Natural killer cell (primary cell): ENCODE measurements around the gene FRMD4A. TPM values are rescaled to one million over a fixed set of nuclear protein-coding genes. Genes with fewer than 3 reads are reported as not detected.

Source experiments
- ATAC-seq, 3 donors: fragments of 150-1000 bp in 2 of 3; fragments of 200-7000 bp in 1 of 3; cut with Tn5 transposase; 1 replicate in 1 of 3; 2 replicates in 2 of 3; pipeline ENCODE4 v1.10.0; 2021; ENCODE audit warnings: mild to moderate bottlenecking in 2 of 3, moderate library complexity in 2 of 3
- DNase-seq, 2 donors: peaks; one replicate each; pipeline versions ENCODE4 v3.0.0 to v3.0.0-alpha.2; 2013 to 2021; ENCODE audit warnings: mixed read lengths in 1 of 2
- H3K27ac ChIP-seq: one replicate; pipeline ENCODE4 v1.5.1; 2013; ENCODE audit warnings: mild to moderate bottlenecking, low read length
- H3K27me3 ChIP-seq: one replicate; pipeline ENCODE4 v1.6.1; 2013; ENCODE audit warnings: low read length; ENCODE audit not compliant: control insufficient read depth, insufficient read depth
- H3K36me3 ChIP-seq: one replicate; pipeline ENCODE4 v1.6.1; 2013; ENCODE audit warnings: low read length; ENCODE audit not compliant: control insufficient read depth, insufficient read depth
- H3K4me1 ChIP-seq: one replicate; pipeline ENCODE4 v1.6.1; 2013; ENCODE audit warnings: low read length; ENCODE audit not compliant: control insufficient read depth, insufficient read depth
- H3K4me3 ChIP-seq: one replicate; pipeline ENCODE4 v1.5.1; 2013; ENCODE audit warnings: low read length
- H3K9me3 ChIP-seq: one replicate; pipeline ENCODE4 v1.6.1; 2013; ENCODE audit warnings: low read length; ENCODE audit not compliant: control insufficient read depth, insufficient read depth
- H3K27ac Mint-ChIP-seq, 2 donors: one replicate each; pipeline ENCODE4 v1.8.0; 2022; ENCODE audit warnings: mild to moderate bottlenecking in 2 of 2, mixed read lengths in 2 of 2, moderate library complexity in 1 of 2
- H3K27me3 Mint-ChIP-seq, 2 donors: one replicate each; pipeline ENCODE4 v1.8.0; 2022; ENCODE audit warnings: low read depth in 2 of 2, mixed read lengths in 2 of 2
- H3K36me3 Mint-ChIP-seq: one replicate; pipeline ENCODE4 v1.8.0; 2022; ENCODE audit warnings: mixed read lengths
- H3K4me1 Mint-ChIP-seq, 2 donors: one replicate each; pipeline ENCODE4 v1.8.0; 2022; ENCODE audit warnings: mixed read lengths in 2 of 2
- H3K4me3 Mint-ChIP-seq: one replicate; pipeline ENCODE4 v1.8.0; 2022; ENCODE audit warnings: mild to moderate bottlenecking, moderate library complexity, mixed read lengths
- H3K9me3 Mint-ChIP-seq, 2 donors: one replicate each; pipeline ENCODE4 v1.8.0; 2022; ENCODE audit warnings: mixed read lengths in 2 of 2
- CTCF ChIP-seq: fragments of 200-600 bp; IDR thresholded peaks from one replicate; pipeline ENCODE4 v1.8.0; 2022; ENCODE audit warnings: antibody characterized with exemption
- WGBS: methylation state at CpG from one replicate; pipeline ENCODE4 v1.1.7; 2013; ENCODE audit warnings: missing lambda C conversion rate; ENCODE audit not compliant: insufficient coverage; 5-methylcytosine and 5-hydroxymethylcytosine counted together
- intact Hi-C: fragments of 100-400 bp; cut with micrococcal nuclease; formaldehyde crosslinking; loops from one replicate; pipeline ENCODE4 v1.14.2; 2022
- total RNA-seq, 4 donors: library from RNA; stranded (reverse); fragments of 120-200 nt in 1 of 4; gene quantifications; one replicate each; pipeline versions ENCODE4 v1.2.3 to v1.2.4, GENCODE V29; 2013 to 2022

The FRMD4A gene
- total RNA-seq, 3 donors from 2014 or later (not counting 1 experiment from before 2014, with no cell fraction given) = 0.36 to 0.38 TPM; not detected in 1

DNA sequence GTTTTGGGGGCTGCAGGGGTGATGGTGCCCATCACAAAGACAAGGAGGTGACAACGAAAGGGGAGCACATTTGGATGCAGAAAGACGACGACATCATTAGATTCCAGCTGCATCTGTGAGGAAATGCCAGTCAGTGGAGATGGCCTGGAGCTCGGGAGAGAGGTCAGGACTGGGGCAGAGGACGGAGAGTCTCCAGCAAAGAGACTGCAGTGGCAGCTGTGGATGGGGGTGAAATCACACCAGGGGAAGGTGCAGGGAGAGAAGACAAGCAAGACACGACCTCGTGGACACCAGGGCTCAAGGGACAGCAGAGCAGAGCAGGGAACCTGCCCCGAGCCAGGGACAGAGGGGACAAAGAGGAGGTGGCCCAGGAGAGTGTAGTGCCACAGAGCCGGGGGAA, 540.5 kb downstream of the FRMD4A start:
- H3K36me3 ChIP-seq = no peaks in the 10 kb centered on the region
- H3K9me3 ChIP-seq = no peaks in the 10 kb centered on the region
- H3K27me3 ChIP-seq = no peaks in the 10 kb centered on the region
- 92% methylated on average over 9 of the region's 9 CpGs for WGBS
- no peak for TF ChIP-seq CTCF
- intact Hi-C loops = no loop called here
- no peaks in the 10 kb centered on the region for H3K27me3 Mint-ChIP-seq
- ATAC-seq (no peak), DNase-seq (no peak)
- H3K27ac ChIP-seq = no peak overlapping the region
- peaks cover 24 to 43% of the 10 kb centered on the region in 2 donors for H3K4me1 Mint-ChIP-seq
- H3K9me3 Mint-ChIP-seq = no peaks in the 10 kb centered on the region
- no peak overlapping the region for H3K27ac Mint-ChIP-seq
- no peaks in the 10 kb centered on the region for H3K36me3 Mint-ChIP-seq
- H3K4me3 Mint-ChIP-seq = no peak overlapping the region
- H3K4me1 ChIP-seq = peaks cover 40% of the 10 kb centered on the region
- H3K4me3 ChIP-seq = no peak overlapping the region

DNA sequence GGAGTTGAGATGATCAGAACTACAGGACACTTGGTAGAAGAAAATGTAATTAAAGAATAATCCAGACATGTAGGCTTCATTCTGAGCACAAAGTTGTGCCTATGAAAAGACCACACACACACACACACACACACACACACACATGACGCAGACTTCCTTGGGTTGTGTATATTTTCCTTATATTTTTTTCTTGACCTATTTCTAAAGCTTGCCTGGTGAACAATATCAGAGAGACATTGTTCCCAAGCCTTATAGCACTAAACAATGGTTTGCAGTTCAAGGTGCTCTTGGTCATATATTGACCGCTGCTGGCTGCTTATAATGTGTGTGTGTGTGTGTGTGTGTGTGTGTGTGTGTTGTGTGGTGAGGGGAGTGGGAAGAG, 541.3 kb downstream of the FRMD4A start:
- no peak for TF ChIP-seq CTCF
- no peak overlapping the region for H3K27ac ChIP-seq
- no peaks in the 10 kb centered on the region for H3K36me3 ChIP-seq
- DNase-seq = no peak
- no peaks in the 10 kb centered on the region for H3K27me3 Mint-ChIP-seq
- H3K27me3 ChIP-seq = no peaks in the 10 kb centered on the region
- no peak for ATAC-seq
- no peaks in the 10 kb centered on the region for H3K36me3 Mint-ChIP-seq
- no peak overlapping the region for H3K4me3 ChIP-seq
- H3K4me1 ChIP-seq = peaks cover 36% of the 10 kb centered on the region
- H3K9me3 ChIP-seq = no peaks in the 10 kb centered on the region
- no peak overlapping the region for H3K4me3 Mint-ChIP-seq
- H3K9me3 Mint-ChIP-seq = no peaks in the 10 kb centered on the region
- H3K27ac Mint-ChIP-seq = no peak overlapping the region
- H3K4me1 Mint-ChIP-seq = peaks cover 17 to 37% of the 10 kb centered on the region in 2 donors
- intact Hi-C loops = loop anchor here (5.0 to 10.0 kb wide), 2 partner anchors 202 to 765 kb away; partner anchors contain the start of gene PRPF18
- 87% methylated on average over 2 of the region's 2 CpGs for WGBS

DNA sequence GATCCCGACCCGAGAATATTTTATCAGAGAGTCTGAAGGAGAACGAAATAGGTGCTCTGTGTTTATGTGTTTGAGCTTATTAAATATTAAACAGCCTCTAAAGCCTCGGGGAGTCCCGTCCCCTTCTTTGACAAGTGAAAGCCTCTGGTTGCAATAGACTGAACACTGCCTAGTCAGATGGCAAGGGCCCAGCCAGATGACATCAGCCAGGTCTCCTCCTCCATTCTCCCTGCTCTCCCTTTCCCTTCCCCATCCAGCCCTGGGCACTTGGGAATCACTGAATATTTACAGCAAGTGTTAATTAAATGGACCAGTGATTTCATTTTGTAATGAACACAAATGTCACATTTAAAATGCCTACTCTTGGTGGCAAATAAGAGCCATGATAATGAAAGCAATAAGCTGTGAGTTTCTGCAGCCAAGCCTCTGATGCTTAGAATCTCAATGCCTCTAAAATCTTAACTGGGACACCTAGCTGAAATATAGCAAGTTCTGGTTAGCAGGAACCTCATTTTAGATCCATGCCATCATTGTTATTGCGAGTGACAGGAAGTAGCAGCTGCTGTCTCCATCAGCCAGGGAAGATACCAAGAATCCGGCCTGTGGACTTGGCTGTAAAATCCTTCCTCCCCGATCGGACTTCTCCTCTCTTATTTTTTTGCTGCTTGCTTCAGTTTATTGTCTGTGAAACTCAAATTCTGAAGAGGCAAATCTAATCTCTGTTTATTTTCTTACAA, 541.8 kb downstream of the FRMD4A start:
- Mint-ChIP-seq H3K27me3 (no peaks in the 10 kb centered on the region), H3K4me1 (peaks cover 21 to 33% of the 10 kb centered on the region in 2 donors), H3K9me3 (no peaks in the 10 kb centered on the region), H3K36me3 (no peaks in the 10 kb centered on the region), H3K27ac (no peak overlapping the region), H3K4me3 (peak overlapping the region; percentile 35)
- TF ChIP-seq CTCF = no peak
- DNase-seq = peak in 1 of 2 donors; percentile 58
- H3K27ac ChIP-seq = no peak overlapping the region
- intact Hi-C loops = loop anchor here (5.0 to 10.0 kb wide), 2 partner anchors 202 to 766 kb away; partner anchors contain the start of gene PRPF18
- no peak for ATAC-seq
- H3K4me3 ChIP-seq = no peak overlapping the region
- 62% methylated on average over 6 of the region's 9 CpGs for WGBS
- H3K36me3 ChIP-seq = no peaks in the 10 kb centered on the region
- peaks cover 36% of the 10 kb centered on the region for H3K4me1 ChIP-seq
- no peaks in the 10 kb centered on the region for H3K9me3 ChIP-seq
- H3K27me3 ChIP-seq = no peaks in the 10 kb centered on the region

DNA sequence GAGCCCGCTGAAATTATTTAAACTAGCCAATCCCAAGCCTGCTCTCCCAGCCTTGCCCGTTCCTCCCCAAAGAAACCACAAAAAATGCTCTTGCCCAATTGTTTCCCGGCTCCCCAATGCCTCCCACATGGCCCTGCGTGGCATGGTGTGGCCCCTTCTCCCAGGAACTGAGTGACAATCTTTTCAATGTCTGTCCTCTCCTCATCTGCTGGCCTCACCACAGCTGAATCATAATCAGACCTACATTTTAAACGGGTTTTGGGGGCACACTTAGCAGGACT, 542.5 kb downstream of the FRMD4A start:
- no peaks in the 10 kb centered on the region for H3K27me3 ChIP-seq
- H3K4me1 Mint-ChIP-seq = peaks cover 20 to 27% of the 10 kb centered on the region in 2 donors
- no peaks in the 10 kb centered on the region for H3K36me3 Mint-ChIP-seq
- no peak for TF ChIP-seq CTCF
- H3K36me3 ChIP-seq = no peaks in the 10 kb centered on the region
- intact Hi-C loops = loop anchor here (5.0 to 10.0 kb wide), 2 partner anchors 201 to 767 kb away; partner anchors contain the start of gene PRPF18
- no peak overlapping the region for H3K4me3 ChIP-seq
- H3K27me3 Mint-ChIP-seq = no peaks in the 10 kb centered on the region
- ATAC-seq = no peak
- H3K27ac Mint-ChIP-seq = no peak overlapping the region
- peaks cover 36% of the 10 kb centered on the region for H3K4me1 ChIP-seq
- no peaks in the 10 kb centered on the region for H3K9me3 Mint-ChIP-seq
- no peak overlapping the region for H3K4me3 Mint-ChIP-seq
- peak overlapping the region; percentile 89 for H3K27ac ChIP-seq
- DNase-seq = no peak
- WGBS = 80% methylated on average over 5 of the region's 5 CpGs
- H3K9me3 ChIP-seq = no peaks in the 10 kb centered on the region
